SHP77 treated with DMSO at 0.1 percent for 48 hours (cell line): ENCODE data around the gene GDA.

Source experiments
- DNase-seq: peaks from one replicate; lab custom pipeline; 2025; lab: John Stamatoyannopoulos, UW

GDA gene

GRCh38 chr9:72150661-72151060 lies 1.4 kb downstream of the GDA start:
- DNase-seq: no peak

- DNase-seq: no peak
These were observed 1.9 kb downstream of the GDA start for GRCh38 chr9:72151104-72151503.

- no peak for DNase-seq
These were observed 5.4 kb downstream of the GDA start for GRCh38 chr9:72154468-72155285.

GRCh38 chr9:72155301-72155700 lies 6.1 kb downstream of the GDA start:
- no peak for DNase-seq

GRCh38 chr9:72156586-72156985 lies 7.3 kb downstream of the GDA start:
- DNase-seq: no peak

GRCh38 chr9:72158680-72159079 lies 9.4 kb downstream of the GDA start:
- DNase-seq: no peak

- DNase-seq: no peak
These were observed 11.3 kb downstream of the GDA start for GRCh38 chr9:72160446-72161123.

GRCh38 chr9:72165326-72165725 lies 16.1 kb downstream of the GDA start:
- DNase-seq: no peak

- DNase-seq: no peak
These were observed 16.7 kb downstream of the GDA start for GRCh38 chr9:72165821-72166547.

- DNase-seq: no peak
These were observed 18.8 kb downstream of the GDA start for GRCh38 chr9:72168075-72168474.

GRCh38 chr9:72169178-72169577 lies 19.9 kb downstream of the GDA start:
- DNase-seq: no peak

GRCh38 chr9:72173080-72173479 lies 23.8 kb downstream of the GDA start:
- DNase-seq: no peak

GRCh38 chr9:72185561-72185960 lies 36.3 kb downstream of the GDA start:
- DNase-seq: no peak

- no peak for DNase-seq
These were observed 38.0 kb downstream of the GDA start for GRCh38 chr9:72187121-72187695.

- no peak for DNase-seq
These were observed 39.0 kb downstream of the GDA start for GRCh38 chr9:72188232-72188631.

GRCh38 chr9:72193478-72193881 lies 44.2 kb downstream of the GDA start:
- DNase-seq: no peak

- DNase-seq: no peak
These were observed 50.0 kb downstream of the GDA start for GRCh38 chr9:72199238-72199637.

GRCh38 chr9:72200452-72200851 lies 51.2 kb downstream of the GDA start:
- no peak for DNase-seq

- DNase-seq: no peak
These were observed 52.8 kb downstream of the GDA start for GRCh38 chr9:72202009-72202408.

GRCh38 chr9:72203205-72203803 lies 54.1 kb downstream of the GDA start:
- no peak for DNase-seq

- DNase-seq: no peak
These were observed 54.8 kb downstream of the GDA start for GRCh38 chr9:72204062-72204461.

GRCh38 chr9:72205513-72205912 lies 56.3 kb downstream of the GDA start:
- DNase-seq: no peak
